Endothelial cell of umbilical vein (primary cell): ENCODE results near the gene CNNM4. TPM values are rescaled to one million over a fixed set of nuclear protein-coding genes. Genes with fewer than 3 reads are reported as not detected.

Experiments used
- BruUV-seq: library from RNA; stranded (reverse); fragments of 400-500 nt; replicated peaks from 2 replicates; lab custom pipeline; 2021; lab: Mats Ljungman, UMichigan
- CTCF ChIA-PET: fragments of 300-600, 350-600 bp; sonication (Branson Sonifier 250); formaldehyde crosslinking; loops from one replicate; lab custom pipeline; 2021; ENCODE audit warnings: antibody characterized with exemption, inconsistent platforms; lab: Charles Lee
- POLR2A ChIA-PET: fragments of 300-600, 350-600 bp; sonication (Branson Sonifier 250); formaldehyde crosslinking; loops from one replicate; lab custom pipeline; 2021; ENCODE audit warnings: antibody characterized with exemption, inconsistent platforms; lab: Charles Lee
- DNase-seq: peaks from one replicate; pipeline ENCODE4 v3.0.0-alpha.2; 2011; ENCODE audit warnings: low read depth, low spot score
- FAIRE-seq: peaks from 2 replicates; lab custom pipeline; 2011; peaks lifted over from hg19 to GRCh38; lab: Jason Lieb, UNC
- H2AFZ ChIP-seq: 2 replicates; pipeline ENCODE4 v1.6.0; 2012; ENCODE audit warnings: low read depth, low read length, control low read depth, inconsistent platforms
- H3K27ac ChIP-seq: 2 replicates; pipeline ENCODE4 v1.5.1; 2011; ENCODE audit warnings: low read depth, mild to moderate bottlenecking, control low read depth, low read length, moderate library complexity; ENCODE audit not compliant: insufficient read depth
- H3K27me3 ChIP-seq, 2 experiments: 2 replicates each; pipeline versions ENCODE4 v1.6.0 to v1.6.1; 2011; ENCODE audit warnings: low read length in 2 of 2, mixed read lengths in 1 of 2; ENCODE audit not compliant: control insufficient read depth in 2 of 2, insufficient read depth in 2 of 2
- H3K36me3 ChIP-seq, 2 experiments: 2 replicates in 1 of 2; 3 replicates in 1 of 2; pipeline ENCODE4 v1.5.1; 2011; ENCODE audit warnings: low read length in 2 of 2, mild to moderate bottlenecking in 1 of 2, moderate library complexity in 1 of 2; ENCODE audit not compliant: control insufficient read depth in 2 of 2, insufficient read depth in 2 of 2; ENCODE audit errors: extremely low read depth in 1 of 2
- H3K4me1 ChIP-seq: 3 replicates; pipeline ENCODE4 v1.5.1; 2011; ENCODE audit warnings: mild to moderate bottlenecking, low read length; ENCODE audit not compliant: control insufficient read depth, insufficient read depth; ENCODE audit errors: extremely low read depth
- H3K4me2 ChIP-seq: 2 replicates; pipeline ENCODE4 v1.6.1; 2011; ENCODE audit warnings: low read length, control low read depth, mixed read lengths; ENCODE audit not compliant: insufficient read depth
- H3K4me3 ChIP-seq, 3 experiments: fragments of 200-600 bp in 1 of 3; sonication (generic), shearing (Covaris generic) in 1 of 3; replicated peaks in 1 of 3; 2 replicates each; pipeline ENCODE4 v1.5.1; 2011 to 2016; ENCODE audit warnings: control low read depth in 3 of 3, low read length in 3 of 3, mild to moderate bottlenecking in 2 of 3, inconsistent platforms in 1 of 3, low read depth in 1 of 3, moderate library complexity in 1 of 3; ENCODE audit not compliant: insufficient read depth in 1 of 3
- H3K79me2 ChIP-seq: 2 replicates; pipeline ENCODE4 v1.6.0; 2012; ENCODE audit warnings: low read length, inconsistent platforms; ENCODE audit not compliant: control insufficient read depth, insufficient read depth
- H3K9ac ChIP-seq: replicated peaks from 2 replicates; pipeline ENCODE3; 2011; ENCODE audit warnings: low read length, control low read depth; ENCODE audit not compliant: insufficient read depth; ENCODE audit errors: extremely low read depth
- H3K9me1 ChIP-seq: replicated peaks from 3 replicates; pipeline ENCODE4 v1.6.0; 2011; ENCODE audit warnings: mild to moderate bottlenecking, low read length; ENCODE audit not compliant: control insufficient read depth, insufficient read depth; ENCODE audit errors: extremely low read depth
- H3K9me3 ChIP-seq: replicated peaks from 2 replicates; pipeline ENCODE4 v1.5.1; 2012; ENCODE audit warnings: low read length, inconsistent platforms; ENCODE audit not compliant: control insufficient read depth, insufficient read depth
- H4K20me1 ChIP-seq: replicated peaks from 2 replicates; pipeline ENCODE3; 2011; ENCODE audit warnings: mild to moderate bottlenecking, low read length; ENCODE audit not compliant: control insufficient read depth, insufficient read depth; ENCODE audit errors: extremely low read depth
- GATA2 ChIP-seq: IDR thresholded peaks from 2 replicates; pipeline ENCODE4 v1.7.0; 2011; ENCODE audit warnings: low read depth, mild to moderate bottlenecking, moderate library complexity, mixed read lengths, low read length; ENCODE audit not compliant: insufficient read length, insufficient read depth
- POLR2AphosphoS5 ChIP-seq: IDR thresholded peaks from 2 replicates; pipeline ENCODE4 v1.6.1; 2012; ENCODE audit warnings: low read depth, mild to moderate bottlenecking, control low read depth, low read length, moderate library complexity; ENCODE audit not compliant: insufficient read depth
- dilution Hi-C: fragments of 300-500 bp; cut with MboI; formaldehyde crosslinking; loops from one replicate; pipeline ENCODE4 v1.15.0; 2019; ENCODE audit warnings: low sequenced_read_pairs; ENCODE audit not compliant: extremely low pct_ligation_motif_present
- intact Hi-C: fragments of 100-400 bp; cut with micrococcal nuclease; formaldehyde crosslinking; loops from one replicate; pipeline ENCODE4 v1.10.0; 2022
- polyA plus RNA-seq, 4 experiments: library from polyadenylated mRNA; depleted of rRNA in 3 of 4; stranded (reverse) in 3 of 4; unstranded in 1 of 4; fragments of >200 nt; gene quantifications; 2 replicates each; pipeline versions ENCODE4 v1.2.1 to v1.2.3, GENCODE V29; 2011 to 2012; ENCODE audit warnings: missing spikeins in 1 of 4
- total RNA-seq: library from RNA; stranded (reverse); gene quantifications from 2 replicates; pipeline ENCODE4 v1.2.3, GENCODE V29; 2021

CNNM4 gene
- total and polyA plus RNA-seq, 2 donors (not counting 3 experiments of a cell fraction or from before 2014, with no cell fraction given), result 4.7 to 5.3 TPM

GRCh38 chr2:96716388-96716787, 44.3 kb upstream of the CNNM4 start:
- FAIRE-seq (no peak), DNase-seq (no peak)
- no peak for TF ChIP-seq POLR2AphosphoS5
- ChIA-PET POLR2A (no interaction called here), CTCF (interaction anchor here (0.6 kb wide), 1 partner anchor 193 kb away, joined by 3 read pairs; no protein-coding TSS in a partner anchor)
- Histone ChIP-seq H3K4me1 (no peaks in the 10 kb centered on the region), H3K9me3 (no peaks in the 10 kb centered on the region), H3K36me3 (peaks cover 0 to 4% of the 10 kb centered on the region in 2 experiments), H2AFZ (no peak overlapping the region), H3K79me2 (no peaks in the 10 kb centered on the region), H3K4me2 (no peak overlapping the region), H4K20me1 (no peaks in the 10 kb centered on the region), H3K9ac (no peak overlapping the region), H3K27ac (no peak overlapping the region), H3K4me3 (no peak overlapping the region), H3K9me1 (no peaks in the 10 kb centered on the region), H3K27me3 (no peaks in the 10 kb centered on the region)
- no TSS peak for BruUV-seq
- dilution Hi-C loops, result no loop called here
- intact Hi-C loops, result no loop called here

DNA sequence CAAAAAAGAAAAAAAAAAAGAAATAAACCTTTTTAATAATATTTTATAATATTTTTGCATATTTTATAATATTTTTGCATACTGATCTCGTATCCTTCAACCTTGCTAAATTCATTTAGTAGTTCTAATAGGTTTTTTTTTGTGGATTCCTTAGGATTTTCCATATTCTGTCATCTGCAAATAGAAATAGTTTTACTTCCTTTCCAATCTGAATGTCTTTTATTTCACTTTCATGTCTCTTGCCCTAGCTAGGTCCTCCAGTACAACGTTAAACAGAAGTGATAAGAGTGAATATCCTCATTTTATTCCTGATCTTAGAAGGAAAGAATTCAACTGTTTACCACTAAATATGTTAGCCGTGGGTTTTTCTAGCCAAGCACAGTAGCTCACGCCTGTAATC, 34.6 kb upstream of the CNNM4 start:
- Histone ChIP-seq H3K9ac (no peak overlapping the region), H3K9me3 (no peaks in the 10 kb centered on the region), H3K4me3 (no peak overlapping the region), H3K27ac (no peak overlapping the region), H3K79me2 (no peaks in the 10 kb centered on the region), H3K4me1 (no peaks in the 10 kb centered on the region), H2AFZ (no peak overlapping the region), H4K20me1 (no peaks in the 10 kb centered on the region), H3K36me3 (peaks cover 3 to 10% of the 10 kb centered on the region in 2 experiments), H3K27me3 (no peaks in the 10 kb centered on the region), H3K9me1 (no peaks in the 10 kb centered on the region), H3K4me2 (no peak overlapping the region)
- FAIRE-seq, result no peak
- dilution Hi-C loops (no loop called here), intact Hi-C loops (no loop called here)
- no peak for TF ChIP-seq GATA2
- POLR2A ChIA-PET, result no interaction called here
- CTCF ChIA-PET, result no interaction called here
- BruUV-seq, result no TSS peak
- DNase-seq, result no peak
